Erythroblast (primary cell): Measurements from ENCODE around the gene SUGT1.

Source experiments
- GATA1 ChIP-seq: IDR thresholded peaks from 2 replicates; pipeline ENCODE4 v1.6.1; 2011; ENCODE audit warnings: low read depth, mild to moderate bottlenecking, control low read depth, low read length, moderate library complexity
- POLR2A ChIP-seq: IDR thresholded peaks from 2 replicates; pipeline ENCODE4 v1.6.1; 2011; ENCODE audit warnings: mild to moderate bottlenecking, low read length

GRCh38 chr13:52703482-52703881 is 50.8 kb downstream of the SUGT1 start:
- TF ChIP-seq POLR2A (no peak), GATA1 (no peak)
